Fibroblast of skin of scalp (primary cell): ENCODE results near the gene CNNM2.
"Not testable (repeated sequence)": the region's sequence is repeated elsewhere in the genome, so short reads cannot be mapped to it uniquely, and the experiment has no call there.

ENCODE experiments used
- DNase-seq: peaks from one replicate; pipeline ENCODE4 v3.0.0-alpha.2; 2013

The CNNM2 gene

DNA sequence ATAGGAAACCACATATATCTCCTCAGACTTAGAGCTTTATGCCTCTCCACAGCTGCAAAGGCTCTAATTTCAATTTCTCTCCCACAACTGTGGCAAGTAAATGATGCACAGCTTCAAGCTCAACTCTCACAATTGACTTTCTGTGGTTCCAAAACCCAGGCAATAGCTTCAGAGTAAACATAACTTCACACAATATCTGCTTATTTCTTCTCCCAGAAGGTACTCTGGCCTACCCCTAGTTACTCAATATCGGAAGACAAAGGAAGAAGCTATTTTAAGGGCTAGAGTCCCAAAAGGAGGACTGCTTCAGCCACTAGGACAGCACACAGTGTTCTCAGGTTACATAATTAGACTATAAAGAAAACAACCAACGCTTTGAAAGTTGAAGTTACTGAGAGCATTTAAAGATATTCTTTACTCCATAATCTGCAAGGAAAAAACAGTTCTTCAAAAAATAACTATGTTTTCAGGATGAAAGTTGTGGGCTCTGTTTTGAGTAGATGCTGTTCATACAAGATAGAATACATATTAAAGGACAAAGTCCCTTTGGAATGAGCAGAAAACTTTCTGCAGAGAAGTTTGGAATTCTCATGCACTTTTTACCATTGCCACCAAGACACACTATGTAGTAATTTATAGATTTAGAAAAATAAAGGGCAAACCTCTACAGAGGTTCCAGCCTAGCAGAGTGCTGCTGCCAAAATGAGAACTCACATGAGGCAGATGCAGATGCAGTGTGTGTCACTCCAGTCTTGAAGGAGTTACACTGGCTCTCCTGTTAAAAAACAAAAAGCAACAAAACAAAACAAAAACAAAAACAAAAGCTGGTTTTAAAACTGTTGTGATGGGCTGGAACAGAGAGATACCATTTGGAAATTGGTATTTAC is 193.2 kb downstream of the CNNM2 start:
- DNase-seq, result peak; percentile 14

DNA sequence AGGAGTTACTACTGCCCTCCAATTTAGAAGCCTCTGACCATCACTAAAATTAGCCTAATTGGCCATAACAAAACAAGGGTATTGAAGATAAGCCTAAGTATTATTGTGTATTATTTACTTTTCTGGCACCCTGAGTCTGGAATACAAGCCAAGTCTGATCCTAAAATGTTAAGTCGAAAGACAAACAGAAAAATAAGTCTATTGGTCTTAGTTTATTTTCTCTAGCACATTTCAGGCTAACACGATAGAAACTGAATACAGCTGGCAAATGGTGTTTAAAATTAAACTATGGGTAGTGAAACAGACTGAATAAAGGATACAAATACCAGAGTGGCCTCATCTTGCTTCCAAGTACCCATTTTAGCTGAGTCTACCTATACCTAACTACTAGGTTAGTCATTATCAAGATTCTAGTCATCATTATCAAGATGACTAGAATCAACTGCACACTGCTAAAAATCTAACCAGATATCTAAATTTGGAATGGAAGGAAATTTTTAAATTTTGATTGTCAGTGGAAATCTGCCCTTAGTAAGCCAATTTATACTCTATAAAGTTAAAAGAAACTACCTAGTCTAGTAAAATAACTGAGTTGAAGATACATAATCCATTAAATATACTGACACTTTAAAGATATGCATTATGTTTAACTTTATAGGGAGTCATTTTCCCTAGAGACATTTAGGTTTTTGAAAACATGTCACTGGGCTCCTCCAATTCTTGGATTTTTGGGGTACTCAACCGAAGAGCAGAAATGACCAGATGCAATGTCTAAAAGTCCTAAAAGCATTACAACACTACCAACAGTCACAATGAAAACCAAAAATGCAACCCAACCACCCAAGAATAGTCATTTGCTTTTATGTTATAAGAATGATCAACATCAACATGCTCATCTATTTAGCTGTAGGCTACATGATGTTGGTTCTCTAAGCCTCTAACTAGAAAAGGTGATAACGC is 194.1 kb downstream of the CNNM2 start:
- no peak for DNase-seq

DNA sequence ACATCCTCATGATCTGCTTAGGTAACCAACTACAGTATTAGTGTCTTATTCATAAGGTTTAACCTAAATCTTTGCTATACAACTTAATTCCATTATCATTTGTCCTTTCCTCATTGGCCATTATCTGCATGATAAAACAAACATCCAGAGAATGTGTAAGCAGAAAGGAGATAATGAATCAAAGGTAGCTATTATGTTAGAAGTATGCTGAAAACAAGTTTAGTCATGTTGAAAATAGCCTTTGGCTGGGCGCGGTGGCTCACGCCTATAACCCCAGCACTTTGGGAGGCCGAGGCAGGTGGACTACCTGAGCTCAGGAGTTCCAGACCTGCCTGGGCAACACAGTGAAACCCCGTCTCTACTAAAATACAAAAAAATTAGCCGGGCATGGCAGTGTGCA is 196.8 kb downstream of the CNNM2 start:
- no peak for DNase-seq

DNA sequence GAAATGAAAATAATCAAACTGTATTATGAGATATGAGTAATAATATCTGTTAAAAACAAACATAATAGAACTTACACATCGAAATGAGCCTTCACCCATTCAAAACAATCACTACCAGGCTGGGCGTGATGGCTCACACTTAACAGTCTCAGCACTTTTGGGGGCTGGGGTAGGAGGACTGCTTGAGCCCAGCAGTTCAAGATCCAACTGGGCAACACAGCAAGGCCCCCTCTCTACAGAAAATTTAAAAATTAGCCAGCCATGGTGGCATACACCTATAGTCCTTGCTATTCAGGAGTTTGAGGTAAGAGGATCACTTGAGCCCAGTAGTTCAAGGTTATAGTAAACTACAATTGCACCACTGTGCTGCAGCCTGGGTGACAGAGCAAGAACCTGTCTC is 199.2 kb downstream of the CNNM2 start:
- DNase-seq, result no peak

DNA sequence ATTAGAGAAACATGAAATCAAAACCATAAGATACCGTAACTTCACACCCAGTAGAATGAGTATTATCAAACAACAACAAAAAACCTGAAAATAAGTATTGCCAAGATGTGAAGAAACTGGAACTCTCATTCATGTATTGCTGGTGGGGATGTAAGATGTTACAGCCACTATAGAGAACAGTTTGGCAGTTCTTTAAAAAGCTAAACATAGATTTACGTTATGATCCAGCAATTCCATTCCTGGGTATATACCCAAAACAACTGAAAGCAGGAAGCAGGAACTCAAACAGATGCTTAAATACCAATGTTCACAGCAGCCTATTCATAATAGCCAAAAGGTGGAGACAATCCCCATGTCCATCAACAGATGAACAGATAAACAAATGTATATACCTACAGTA is 202.5 kb downstream of the CNNM2 start:
- no peak for DNase-seq

DNA sequence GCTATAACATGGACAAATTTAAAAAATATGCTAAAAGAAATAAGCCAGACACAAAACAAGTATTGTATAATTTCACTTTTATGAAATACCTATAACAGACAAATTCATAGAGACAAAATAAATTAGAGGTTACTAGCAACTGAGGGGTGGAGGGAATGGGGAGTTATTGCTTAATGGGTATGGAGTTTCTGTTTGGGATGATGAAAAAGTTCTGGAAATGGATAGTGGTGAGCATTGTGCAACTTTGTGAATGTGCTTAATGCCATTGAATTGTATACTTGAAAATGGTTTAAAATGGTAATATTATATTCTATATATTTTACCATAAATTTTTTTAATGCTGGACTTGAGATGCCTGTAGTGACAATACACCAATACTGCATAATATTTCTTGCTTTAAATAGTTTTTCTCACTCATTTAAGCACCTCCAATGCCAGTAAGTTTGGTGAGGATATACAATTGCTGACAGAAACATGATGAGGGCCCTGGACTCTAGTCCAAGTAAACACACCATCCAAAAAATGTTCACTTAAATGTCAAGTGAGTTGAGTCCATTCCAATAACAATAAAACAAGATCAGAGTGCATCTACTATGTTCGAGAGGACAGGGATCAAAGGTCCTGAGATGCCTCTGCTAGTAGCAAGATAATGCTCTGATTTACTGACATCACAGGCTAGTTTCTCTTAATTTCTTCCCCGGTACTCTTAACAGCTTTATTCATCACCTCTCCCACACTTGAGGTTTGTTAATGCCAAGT is 203.1 kb downstream of the CNNM2 start:
- no peak for DNase-seq

DNA sequence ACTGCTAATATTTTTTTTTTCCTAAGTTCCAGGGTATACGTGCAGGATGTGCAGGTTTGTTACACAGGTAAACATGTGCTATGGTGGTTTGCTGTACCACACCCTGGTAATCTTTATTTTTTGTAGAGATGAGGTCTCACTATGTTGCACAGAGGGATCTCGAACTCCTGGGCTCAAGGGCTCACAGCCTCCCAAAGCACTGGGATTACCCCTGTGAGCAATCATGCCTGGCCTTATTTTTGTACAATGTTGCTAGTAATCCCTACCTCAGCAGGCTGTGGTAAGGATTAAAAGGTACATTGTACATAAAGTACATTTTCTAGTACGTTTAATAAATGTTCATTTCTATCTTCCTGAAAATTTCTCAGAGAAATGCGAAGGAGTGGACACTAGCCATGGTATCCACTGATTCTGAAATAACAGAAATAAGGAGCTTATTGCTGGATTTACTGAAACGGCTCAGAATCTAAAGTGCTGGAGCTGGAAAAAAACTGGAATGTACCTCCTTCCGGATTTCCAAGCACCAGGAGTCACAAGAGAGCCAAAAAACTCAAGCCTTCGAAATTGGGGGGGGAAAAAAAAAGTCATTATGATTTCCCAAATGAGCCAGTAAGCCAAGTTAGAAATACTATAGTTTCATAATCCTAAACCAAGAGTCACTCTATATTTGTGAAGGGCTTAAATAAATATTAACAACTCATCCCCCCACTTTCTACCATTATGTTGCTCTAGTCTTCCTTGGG is 205.4 kb downstream of the CNNM2 start:
- no peak for DNase-seq

DNA sequence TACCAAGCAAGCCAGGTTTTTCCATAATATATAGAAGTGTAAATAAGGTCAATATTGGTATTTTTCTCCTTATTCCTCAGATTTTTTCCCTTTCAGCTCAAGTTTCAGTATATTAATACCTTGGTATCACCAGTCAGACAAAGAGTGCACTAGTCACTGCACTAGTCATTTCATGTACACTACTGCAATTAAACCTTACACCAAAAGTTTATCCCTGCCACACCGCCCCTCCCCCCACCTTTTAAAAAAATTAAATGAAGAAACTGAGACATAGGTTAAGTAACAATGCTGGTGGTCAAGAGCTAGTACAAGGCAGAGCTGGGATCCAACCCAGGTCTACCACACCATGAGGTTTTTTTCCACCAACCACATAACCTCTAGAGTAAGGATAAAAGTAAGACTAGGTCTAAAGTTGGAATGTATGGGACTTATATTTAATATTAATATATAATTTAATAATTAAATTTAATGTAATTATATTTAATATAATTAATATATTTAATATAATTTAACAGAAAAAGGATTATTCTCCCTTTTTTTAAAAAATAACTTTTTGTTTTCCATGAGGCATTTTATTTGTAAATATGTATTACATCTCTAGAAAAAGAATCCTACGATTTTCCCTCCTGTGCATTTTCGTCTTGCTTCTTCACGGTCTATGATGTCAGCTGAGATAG is 206.5 kb downstream of the CNNM2 start:
- DNase-seq, result no peak

DNA sequence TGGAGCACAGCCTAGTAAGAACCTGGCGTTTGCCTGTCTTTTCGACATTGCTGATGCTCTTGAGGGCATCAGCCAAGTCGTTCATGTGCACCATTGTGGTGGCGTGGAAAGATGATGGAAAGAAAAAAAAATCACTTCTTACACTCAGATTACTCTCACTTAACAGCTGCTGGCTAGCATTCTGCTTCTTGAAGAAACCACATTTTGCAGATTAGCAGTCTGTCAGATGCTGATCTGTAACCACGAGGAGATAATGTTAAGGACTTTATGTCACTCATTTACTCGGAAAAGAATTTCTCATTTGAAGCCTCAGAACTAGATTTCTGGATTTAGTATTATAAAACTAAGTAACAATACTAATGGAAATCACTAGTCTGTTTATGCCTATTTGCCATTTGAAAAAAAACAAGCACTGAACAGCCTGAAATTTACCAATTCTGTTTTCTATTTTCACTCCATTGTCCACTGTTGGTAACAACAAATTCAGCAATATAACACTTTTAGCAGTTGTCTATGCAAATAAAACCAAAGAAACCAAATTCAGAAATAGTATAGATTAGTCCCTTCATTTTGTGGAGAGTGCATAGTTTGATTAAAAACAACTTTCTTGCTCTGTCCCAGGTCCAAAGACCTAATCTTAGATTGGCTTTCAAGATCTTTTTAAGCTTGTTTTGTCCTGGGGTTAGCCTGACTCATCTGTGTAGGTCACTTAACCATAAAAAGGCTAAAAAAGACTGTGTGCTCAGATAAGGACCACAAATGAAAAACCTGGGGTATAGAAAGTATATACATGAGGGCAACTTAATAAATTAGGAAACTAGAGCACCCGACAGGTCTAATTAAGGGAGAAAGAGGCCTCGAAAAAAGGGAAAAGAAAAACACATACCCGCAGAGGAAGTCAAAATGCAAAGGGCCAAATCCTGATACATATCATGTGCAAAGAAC is 207.5 kb downstream of the CNNM2 start:
- no peak for DNase-seq

DNA sequence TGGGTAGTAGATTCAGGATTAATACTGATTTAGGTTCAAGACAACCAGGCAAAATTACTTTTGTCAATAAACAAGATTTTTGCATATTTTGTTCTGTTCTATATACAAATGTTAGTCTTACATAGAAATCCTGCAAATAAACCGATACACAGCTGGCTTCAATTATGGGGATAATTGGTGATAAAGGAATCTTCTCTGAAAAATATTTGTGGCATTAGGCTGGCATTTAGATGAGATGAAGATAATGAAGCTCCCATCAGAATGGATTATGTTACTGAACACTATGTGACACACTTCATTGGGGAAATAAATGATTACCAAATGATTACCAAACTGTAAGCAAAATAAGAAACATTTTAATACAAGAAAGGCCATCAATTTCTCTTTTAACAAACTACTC is 209.1 kb downstream of the CNNM2 start:
- DNase-seq, result peak; percentile 43

DNA sequence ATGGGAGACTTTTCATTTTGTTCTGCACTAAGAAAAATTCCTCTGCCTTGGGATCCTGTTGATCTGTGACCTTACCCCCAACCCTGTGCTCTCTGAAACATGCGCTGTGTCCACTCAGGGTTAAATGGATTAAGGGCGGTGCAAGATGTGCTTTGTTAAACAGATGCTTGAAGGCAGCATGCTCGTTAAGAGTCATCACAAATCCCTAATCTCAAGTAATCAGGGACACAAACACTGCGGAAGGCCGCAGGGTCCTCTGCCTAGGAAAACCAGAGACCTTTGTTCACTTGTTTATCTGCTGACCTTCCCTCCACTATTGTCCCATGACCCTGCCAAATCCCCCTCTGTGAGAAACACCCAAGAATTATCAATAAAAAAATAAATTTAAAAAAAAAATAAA is 212.1 kb downstream of the CNNM2 start:
- not testable (repeated sequence) for DNase-seq

DNA sequence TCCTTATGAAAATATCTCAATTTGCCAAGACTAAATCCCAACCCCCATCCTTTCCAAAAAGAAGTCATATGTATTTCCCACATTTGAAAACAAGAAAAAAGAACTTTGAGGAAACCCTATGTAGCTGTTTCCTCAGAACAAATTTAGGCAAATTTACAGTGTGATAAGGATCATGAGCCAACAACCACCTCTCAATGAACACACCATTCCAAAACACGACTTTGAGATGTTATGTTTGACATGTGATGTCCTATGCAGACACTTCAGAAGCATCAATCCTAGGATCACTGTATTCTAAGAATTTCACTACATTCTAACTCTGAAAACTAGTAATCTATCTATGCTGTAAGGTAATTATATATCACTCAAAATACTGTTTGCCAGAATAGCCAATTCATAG is 212.8 kb downstream of the CNNM2 start:
- DNase-seq, result no peak

DNA sequence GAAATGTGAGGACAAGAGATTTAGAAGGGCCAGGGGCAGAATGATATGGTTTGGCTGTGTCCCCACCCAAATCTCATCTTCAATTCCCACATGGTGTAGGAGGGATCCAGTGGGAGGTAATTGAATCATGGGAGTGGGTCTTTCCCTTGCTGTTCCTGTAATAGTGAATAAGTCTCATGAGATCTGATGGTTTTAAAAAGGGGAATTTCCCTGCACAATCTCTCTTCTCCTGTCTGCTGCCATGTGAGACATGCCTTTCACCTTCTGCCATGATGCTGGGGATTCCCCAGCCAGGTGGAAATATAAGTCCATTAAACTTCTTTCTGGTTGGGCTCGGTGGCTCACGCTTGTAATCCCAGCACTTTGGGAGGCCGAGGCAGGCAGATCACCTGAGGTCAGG is 217.1 kb downstream of the CNNM2 start:
- DNase-seq, result not testable (repeated sequence)

DNA sequence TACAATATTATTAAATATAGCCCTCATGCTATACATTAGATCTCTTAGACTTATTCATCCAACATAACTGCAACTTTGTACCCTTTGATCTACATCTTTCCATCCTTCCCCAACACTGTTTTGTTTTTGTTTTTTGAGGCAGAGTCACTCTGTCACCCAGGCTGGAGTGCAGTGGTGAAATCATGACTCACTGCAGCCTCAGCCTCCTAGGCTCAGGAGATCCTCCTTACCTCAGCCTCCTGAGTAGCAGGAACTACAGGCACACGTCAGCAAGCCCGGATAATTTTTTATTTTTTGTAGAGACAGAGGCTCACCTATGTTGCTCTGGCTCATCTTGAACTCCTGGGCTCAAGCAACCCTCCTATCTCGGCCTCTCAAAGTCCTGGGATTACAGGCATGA is 221.7 kb downstream of the CNNM2 start:
- DNase-seq, result no peak
